Transverse colon (tissue), 4 donors: ENCODE results near the gene TAS1R1.

Source experiments
- CTCF ChIP-seq, 5 experiments: fragments of 200-600 bp in 3 of 5; fragments of 450-650 bp in 2 of 5; sonication (generic) in 3 of 5; IDR thresholded peaks; 1 replicate in 2 of 5; 2 replicates in 3 of 5; pipeline ENCODE4 v1.5.1; 2016 to 2017; ENCODE audit warnings: antibody characterized with exemption in 5 of 5, inconsistent platforms in 3 of 5, mild to moderate bottlenecking in 2 of 5, moderate library complexity in 1 of 5
- EP300 ChIP-seq: sonication (generic); formaldehyde crosslinking; IDR thresholded peaks from one replicate; pipeline ENCODE4 v1.6.1; 2017; ENCODE audit warnings: antibody characterized with exemption, low read depth
- POLR2AphosphoS5 ChIP-seq, 3 donors: sonication (generic); formaldehyde crosslinking; IDR thresholded peaks; one replicate each; pipeline ENCODE4 v1.6.1; 2016; ENCODE audit warnings: antibody characterized with exemption in 3 of 3

GRCh38 chr1:6523566-6523965 lies 31.5 kb upstream of the TAS1R1 start:
- TF ChIP-seq POLR2AphosphoS5 (IDR thresholded peaks at IDR 0.05) (no peak), CTCF (IDR thresholded peaks at IDR 0.05) (peak in 4 of 5 experiments; percentile 18 to 43 (median 40)), EP300 (no peak)
